HepG2 (cell line): ENCODE measurements around the gene SAE1. TPM values are rescaled to one million over a fixed set of nuclear protein-coding genes. Genes with fewer than 3 reads are reported as not detected.

Source experiments
- ATAD3A ChIP-seq: sonication (generic); formaldehyde crosslinking; IDR thresholded peaks from 2 replicates; pipeline ENCODE4 v1.4.0; 2020; ENCODE audit warnings: missing genetic modification reagents
- BHLHE40 ChIP-seq: IDR thresholded peaks from 2 replicates; pipeline ENCODE4 v1.6.1; 2011; ENCODE audit warnings: low read length, improper control_type of control experiment
- HNRNPK ChIP-seq: fragments of 200-400 bp; formaldehyde crosslinking; IDR thresholded peaks from 2 replicates; pipeline ENCODE4 v1.6.1; 2018; ENCODE audit warnings: low read length, low read depth, moderate library complexity, mild to moderate bottlenecking; ENCODE audit not compliant: poor library complexity, severe bottlenecking
- HOXA9 ChIP-seq: sonication (generic); formaldehyde crosslinking; IDR thresholded peaks from 2 replicates; pipeline ENCODE4 v1.8.1; 2022; ENCODE audit warnings: missing genetic modification reagents, mild to moderate bottlenecking, moderate library complexity, borderline replicate concordance
- KDM5A ChIP-seq: fragments of 200-600 bp; sonication (generic); IDR thresholded peaks from 2 replicates; pipeline ENCODE4 v1.7.0; 2018; ENCODE audit warnings: antibody characterized with exemption, mild to moderate bottlenecking, low read length, borderline replicate concordance
- MEIS1 ChIP-seq: sonication (generic); formaldehyde crosslinking; IDR thresholded peaks from 2 replicates; pipeline ENCODE4 v1.9.0; 2021; ENCODE audit warnings: mild to moderate bottlenecking, missing genetic modification reagents, moderate library complexity, borderline replicate concordance
- MTERF4 ChIP-seq: sonication (generic); formaldehyde crosslinking; IDR thresholded peaks from 2 replicates; pipeline ENCODE4 v1.8.0; 2023; ENCODE audit warnings: mild to moderate bottlenecking, missing genetic modification reagents
- NCOA2 ChIP-seq: sonication (generic); formaldehyde crosslinking; IDR thresholded peaks from 2 replicates; pipeline ENCODE4 v1.8.0; 2022; ENCODE audit warnings: inconsistent platforms
- NPAS2 ChIP-seq: sonication (generic); formaldehyde crosslinking; IDR thresholded peaks from 2 replicates; pipeline ENCODE4 v1.8.0; 2022; ENCODE audit warnings: mild to moderate bottlenecking, missing genetic modification reagents, borderline replicate concordance
- POLR2G ChIP-seq: fragments of 200-400 bp; formaldehyde crosslinking; IDR thresholded peaks from 2 replicates; pipeline ENCODE4 v1.6.1; 2018; ENCODE audit warnings: mild to moderate bottlenecking, low read depth, low read length, moderate library complexity
- SMAD3 ChIP-seq: sonication (generic); formaldehyde crosslinking; IDR thresholded peaks from 2 replicates; pipeline ENCODE4 v1.4.0; 2020; ENCODE audit warnings: missing genetic modification reagents
- SMAD9 ChIP-seq: sonication (generic); formaldehyde crosslinking; IDR thresholded peaks from 2 replicates; pipeline ENCODE4 v1.5.1; 2020; ENCODE audit warnings: mild to moderate bottlenecking, missing genetic modification reagents
- SRF ChIP-seq: IDR thresholded peaks from 2 replicates; pipeline ENCODE4 v1.6.1; 2011; ENCODE audit warnings: mild to moderate bottlenecking, low read depth, low read length, moderate library complexity
- TBP ChIP-seq: sonication (generic); formaldehyde crosslinking; IDR thresholded peaks from 2 replicates; pipeline ENCODE4 v1.5.0; 2020; ENCODE audit warnings: missing genetic modification reagents
- YEATS2 ChIP-seq: sonication (generic); formaldehyde crosslinking; IDR thresholded peaks from 2 replicates; pipeline ENCODE4 v1.4.0; 2020; ENCODE audit warnings: missing genetic modification reagents, borderline replicate concordance
- ZBTB34 ChIP-seq: sonication (generic); formaldehyde crosslinking; IDR thresholded peaks from 2 replicates; pipeline ENCODE4 v1.8.0; 2022; ENCODE audit warnings: mild to moderate bottlenecking, missing genetic modification reagents
- ZNF256 ChIP-seq: sonication (generic); formaldehyde crosslinking; conservative IDR thresholded peaks from 2 replicates; pipeline ENCODE4 v1.4.0; 2020; ENCODE audit warnings: missing genetic modification reagents
- ZNF318 ChIP-seq: sonication (generic); formaldehyde crosslinking; IDR thresholded peaks from 2 replicates; pipeline ENCODE4 v1.4.0; 2020; ENCODE audit warnings: mild to moderate bottlenecking, missing genetic modification reagents
- ZNF460 ChIP-seq: sonication (generic); formaldehyde crosslinking; IDR thresholded peaks from 2 replicates; pipeline ENCODE4 v1.5.1; 2020; ENCODE audit warnings: missing genetic modification reagents, mild to moderate bottlenecking, borderline replicate concordance
- ZNF543 ChIP-seq: sonication (generic); formaldehyde crosslinking; IDR thresholded peaks from 2 replicates; pipeline ENCODE4 v1.4.0; 2020; ENCODE audit warnings: mild to moderate bottlenecking, missing genetic modification reagents
- polyA plus RNA-seq, 8 experiments: library from polyadenylated mRNA; depleted of rRNA in 3 of 8; stranded (reverse) in 7 of 8; unstranded in 1 of 8; fragments of >200 nt; fragmentation: Illumina TruSeq in 4 of 8; extraction: Trizol in 4 of 8; gene quantifications; 2 replicates each; pipeline versions ENCODE4 v1.2.1 to v1.2.3, GENCODE V29; 2011 to 2016; ENCODE audit warnings: low read depth in 4 of 8, missing spikeins in 1 of 8, mixed read lengths in 1 of 8; ENCODE audit not compliant: insufficient read depth in 1 of 8
- total RNA-seq, 5 experiments: library from RNA; depleted of rRNA; stranded (reverse); fragments of >200 nt; fragmentation: Illumina TruSeq; extraction: Trizol; gene quantifications; 2 replicates each; pipeline ENCODE4 v1.2.3, GENCODE V29; 2016; ENCODE audit warnings: low read depth in 1 of 5

Gene SAE1
- total and polyA plus RNA-seq, 2 of the 13 experiments (the other 11 are each of a cell fraction or from before 2014, with no cell fraction given): 87.6 to 197 TPM

GRCh38 chr19:47111006-47111621 lies 19.5 kb upstream of the SAE1 start (continued):
- no peak for TF ChIP-seq NCOA2 (CRISPR knock-in tag)
- no peak for TF ChIP-seq ZNF318 (CRISPR knock-in tag)
- no peak for TF ChIP-seq ZNF460 (CRISPR knock-in tag)
- no peak for TF ChIP-seq ZBTB34
- no peak for TF ChIP-seq ZNF543
- TF ChIP-seq KDM5A: no peak
- TF ChIP-seq ZNF256 (CRISPR knock-in tag): no peak
- TF ChIP-seq NPAS2: no peak
- TF ChIP-seq TBP (CRISPR knock-in tag): no peak
- TF ChIP-seq SRF: no peak
- TF ChIP-seq HNRNPK: peak; percentile 58
- no peak for TF ChIP-seq MTERF4 (CRISPR knock-in tag)
- TF ChIP-seq MEIS1: no peak
- no peak for TF ChIP-seq SMAD9 (CRISPR knock-in tag)
- no peak for TF ChIP-seq SMAD3 (CRISPR knock-in tag)
- no peak for TF ChIP-seq ATAD3A (CRISPR knock-in tag)
- TF ChIP-seq HOXA9 (CRISPR knock-in tag): no peak
- TF ChIP-seq YEATS2 (CRISPR knock-in tag): no peak
- TF ChIP-seq POLR2G: peak; percentile 59; the same call in 1 of the 2 replicates
- TF ChIP-seq BHLHE40: no peak
